Osteocyte (in vitro differentiated cells): ENCODE results near the gene TP53I3. TPM values are rescaled to one million over a fixed set of nuclear protein-coding genes. Genes with fewer than 3 reads are reported as not detected.

ENCODE experiments used
- DNase-seq: peaks from one replicate; pipeline ENCODE4 v3.0.0; 2021; ENCODE audit warnings: mixed read lengths; ENCODE audit not compliant: unreplicated experiment; ENCODE audit errors: extremely low spot score
- H3K27ac Mint-ChIP-seq: one replicate; pipeline ENCODE4 v1.8.0; 2021; ENCODE audit warnings: mild to moderate bottlenecking, mixed read lengths; ENCODE audit not compliant: unreplicated experiment
- H3K27me3 Mint-ChIP-seq: one replicate; pipeline ENCODE4 v1.8.0; 2021; ENCODE audit warnings: mixed read lengths; ENCODE audit not compliant: unreplicated experiment
- H3K36me3 Mint-ChIP-seq: one replicate; pipeline ENCODE4 v1.8.0; 2021; ENCODE audit warnings: mixed read lengths; ENCODE audit not compliant: unreplicated experiment
- H3K4me1 Mint-ChIP-seq: one replicate; pipeline ENCODE4 v1.8.0; 2021; ENCODE audit warnings: mixed read lengths; ENCODE audit not compliant: unreplicated experiment
- H3K4me3 Mint-ChIP-seq: one replicate; pipeline ENCODE4 v1.8.0; 2021; ENCODE audit warnings: mild to moderate bottlenecking, moderate library complexity, mixed read lengths; ENCODE audit not compliant: unreplicated experiment
- H3K9me3 Mint-ChIP-seq: one replicate; pipeline ENCODE4 v1.8.0; 2021; ENCODE audit warnings: mixed read lengths; ENCODE audit not compliant: unreplicated experiment
- CTCF ChIP-seq: fragments of 200-600 bp; sonication (generic); IDR thresholded peaks from 2 replicates; pipeline ENCODE4 v1.5.0; 2021; ENCODE audit warnings: antibody characterized with exemption, mild to moderate bottlenecking, moderate library complexity
- total RNA-seq: library from RNA; stranded (reverse); gene quantifications from 2 replicates; pipeline ENCODE4 v1.2.1, GENCODE V29; 2021

TP53I3 gene
- total RNA-seq, 1 donor from 2014 or later: 45.9 TPM

GRCh38 chr2:24123195-24123921 lies 38.7 kb upstream of the TP53I3 start, which contains the start of the genes FAM228B and PFN4:
Gene FAM228B, plus strand, starts transcription at chr2:24123469. Its CDS starts 893 bp downstream, at chr2:24124362.
Gene PFN4, minus strand, starts transcription at chr2:24123334. Its CDS starts 799 bp downstream, at chr2:24122535.
- peak; percentile 93 for DNase-seq
- H3K4me3 Mint-ChIP-seq: peak within 1 kb of the TSS; percentile 80

GRCh38 chr2:24122366-24123194 lies 37.9 kb upstream of the TP53I3 start:
- peak overlapping the region; percentile 75 for H3K4me3 Mint-ChIP-seq
- peaks cover 2% of the 10 kb centered on the region for H3K36me3 Mint-ChIP-seq
- H3K9me3 Mint-ChIP-seq: no peaks in the 10 kb centered on the region
- TF ChIP-seq CTCF: no peak
- H3K4me1 Mint-ChIP-seq: peaks cover 23% of the 10 kb centered on the region
- H3K27ac Mint-ChIP-seq: peak overlapping the region; percentile 79
- no peak for DNase-seq
- H3K27me3 Mint-ChIP-seq: no peaks in the 10 kb centered on the region

More at GRCh38 chr2:24123195-24123921, 38.7 kb upstream of the TP53I3 start, which contains the start of the genes FAM228B and PFN4:
- H3K27me3 Mint-ChIP-seq: no peaks in the 10 kb centered on the region
- peaks cover 21% of the 10 kb centered on the region for H3K4me1 Mint-ChIP-seq
- H3K9me3 Mint-ChIP-seq: no peaks in the 10 kb centered on the region
- no peak for TF ChIP-seq CTCF
- peaks cover 6% of the 10 kb centered on the region for H3K36me3 Mint-ChIP-seq
- H3K27ac Mint-ChIP-seq: peak within 1 kb of the TSS; percentile 95

GRCh38 chr2:24121469-24121868 lies 36.8 kb upstream of the TP53I3 start:
- H3K4me1 Mint-ChIP-seq: peaks cover 23% of the 10 kb centered on the region
- no peak overlapping the region for H3K27ac Mint-ChIP-seq
- H3K27me3 Mint-ChIP-seq: no peaks in the 10 kb centered on the region
- H3K36me3 Mint-ChIP-seq: peaks cover 2% of the 10 kb centered on the region
- DNase-seq: no peak
- no peak for TF ChIP-seq CTCF
- no peaks in the 10 kb centered on the region for H3K9me3 Mint-ChIP-seq
- no peak overlapping the region for H3K4me3 Mint-ChIP-seq

- Mint-ChIP-seq H3K36me3 (peaks cover 2% of the 10 kb centered on the region), H3K27me3 (no peaks in the 10 kb centered on the region), H3K4me1 (peaks cover 23% of the 10 kb centered on the region), H3K4me3 (no peak overlapping the region), H3K27ac (no peak overlapping the region), H3K9me3 (no peaks in the 10 kb centered on the region)
- no peak for DNase-seq
- TF ChIP-seq CTCF: no peak
Measured at GRCh38 chr2:24121066-24121465, 36.4 kb upstream of the TP53I3 start.

- H3K4me3 Mint-ChIP-seq: no peak overlapping the region
- H3K4me1 Mint-ChIP-seq: peaks cover 9% of the 10 kb centered on the region
- DNase-seq: no peak
- H3K27ac Mint-ChIP-seq: no peak overlapping the region
- H3K9me3 Mint-ChIP-seq: peaks cover 4% of the 10 kb centered on the region
- H3K27me3 Mint-ChIP-seq: no peaks in the 10 kb centered on the region
- TF ChIP-seq CTCF: no peak
- peaks cover 11% of the 10 kb centered on the region for H3K36me3 Mint-ChIP-seq
Measured at GRCh38 chr2:24117902-24118301, 33.3 kb upstream of the TP53I3 start.
